ENCODE measurements around the gene CD84.
"Not testable (repeated sequence)": the region's sequence is repeated elsewhere in the genome, so short reads cannot be mapped to it uniquely, and the experiment has no call there.

The CD84 gene

GRCh38 chr1:160500321-160500990 lies 78.8 kb downstream of the CD84 start:
- no peak for FAIRE-seq

DNA sequence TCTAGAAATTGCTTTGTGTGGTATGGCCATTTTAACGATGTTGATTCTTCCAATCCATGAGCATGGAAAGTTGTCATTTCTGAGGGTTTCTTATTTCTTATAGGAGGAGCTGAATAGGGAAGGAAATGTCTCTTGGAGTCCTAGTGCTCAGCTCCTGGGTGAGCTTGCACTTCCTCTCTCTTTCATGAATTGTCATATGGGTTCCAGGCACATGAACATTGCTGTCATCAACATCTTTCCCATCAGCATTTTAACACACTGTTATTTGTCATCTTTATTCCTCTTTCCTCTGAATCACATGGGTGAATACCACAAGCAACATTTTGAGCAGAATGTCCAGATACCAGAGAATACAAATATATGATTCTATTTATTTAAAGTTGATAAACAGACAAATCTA lies 79.7 kb downstream of the CD84 start:
- FAIRE-seq, result no peak

DNA sequence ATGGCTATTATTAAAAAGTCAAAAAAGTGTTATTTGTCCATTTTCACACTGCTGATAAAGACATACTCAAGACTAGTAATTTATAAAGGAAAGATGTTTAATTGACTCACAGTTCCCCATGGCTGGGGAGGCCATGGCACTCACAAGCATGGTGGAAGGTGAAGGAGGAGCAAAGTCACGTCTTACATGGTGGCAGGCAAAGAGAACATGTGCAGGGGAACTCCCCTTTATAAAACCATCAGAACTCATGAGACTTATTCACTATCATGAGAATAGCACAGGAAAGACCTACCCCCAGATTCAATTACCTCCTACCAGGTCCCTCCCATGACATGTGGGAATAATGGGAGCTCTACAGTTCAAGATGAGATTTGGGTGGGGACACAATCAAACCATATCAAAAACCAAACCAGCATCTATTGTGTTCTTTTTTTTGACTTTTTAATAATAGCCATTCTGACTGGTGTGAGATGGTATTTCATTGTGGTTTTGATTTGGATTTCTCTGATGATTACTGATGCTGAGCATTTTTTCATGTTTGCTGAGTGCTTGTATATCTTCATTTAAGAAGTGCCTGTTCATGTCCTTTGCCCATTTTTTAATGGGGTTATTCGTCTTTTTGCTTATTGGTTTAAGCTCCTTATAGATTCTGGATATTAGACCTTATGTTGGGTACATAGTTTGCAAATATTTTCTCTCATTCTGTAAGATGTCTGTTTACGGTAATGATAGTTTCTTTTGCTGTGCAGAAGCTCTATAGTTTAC lies 80.8 kb downstream of the CD84 start:
- not testable (repeated sequence) for FAIRE-seq

GRCh38 chr1:160496334-160496733 lies 83.0 kb downstream of the CD84 start:
- FAIRE-seq, result no peak

GRCh38 chr1:160494620-160495019 lies 84.7 kb downstream of the CD84 start:
- FAIRE-seq, result no peak

DNA sequence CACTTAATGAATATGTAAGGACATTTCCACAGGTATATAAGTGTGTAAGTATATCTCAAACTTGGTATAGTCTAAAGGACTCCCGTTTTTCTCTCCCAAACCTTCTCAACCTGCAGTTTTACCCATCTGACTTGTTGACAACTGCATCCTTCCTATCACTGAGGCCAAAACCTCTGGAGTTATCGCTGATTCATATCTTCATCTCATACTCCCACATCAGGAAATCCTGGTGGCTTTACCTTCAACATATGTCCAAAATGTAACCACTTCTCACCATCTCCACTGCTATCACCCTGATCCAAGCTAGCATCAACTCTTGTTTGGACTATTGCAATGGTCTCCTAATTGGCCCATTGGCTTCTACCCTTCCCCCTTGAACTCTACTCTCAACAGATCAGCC lies 86.7 kb downstream of the CD84 start:
- no peak for FAIRE-seq

DNA sequence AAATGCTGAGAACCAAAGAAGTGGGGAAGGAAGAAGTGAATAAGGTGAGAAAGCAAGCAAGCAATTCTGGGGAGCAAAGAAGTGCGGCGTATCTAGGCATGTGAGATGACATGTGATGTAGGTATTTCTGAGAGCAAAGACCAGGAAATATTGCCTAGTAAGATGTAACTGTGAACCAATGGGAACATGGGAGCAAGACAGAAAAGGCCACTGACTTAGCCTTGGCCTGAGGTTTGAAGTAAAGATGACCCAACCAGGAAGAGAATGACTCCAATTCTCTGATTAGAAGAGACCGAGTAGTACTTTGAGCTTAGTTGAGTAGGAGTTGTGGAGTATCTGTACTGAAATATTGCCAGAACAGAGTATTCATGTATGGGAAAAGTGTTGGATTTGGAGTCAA lies 87.3 kb downstream of the CD84 start:
- FAIRE-seq, result no peak
